HG02798 (cell line): Measurements from ENCODE around the gene NFIA.

Experiments used
- ATAC-seq: cut with Tn5 transposase; IDR thresholded peaks from one replicate; pipeline ENCODE4 v1.9.1; 2021; ENCODE audit warnings: mild to moderate bottlenecking; ENCODE audit not compliant: unreplicated experiment, poor library complexity

Gene NFIA

DNA sequence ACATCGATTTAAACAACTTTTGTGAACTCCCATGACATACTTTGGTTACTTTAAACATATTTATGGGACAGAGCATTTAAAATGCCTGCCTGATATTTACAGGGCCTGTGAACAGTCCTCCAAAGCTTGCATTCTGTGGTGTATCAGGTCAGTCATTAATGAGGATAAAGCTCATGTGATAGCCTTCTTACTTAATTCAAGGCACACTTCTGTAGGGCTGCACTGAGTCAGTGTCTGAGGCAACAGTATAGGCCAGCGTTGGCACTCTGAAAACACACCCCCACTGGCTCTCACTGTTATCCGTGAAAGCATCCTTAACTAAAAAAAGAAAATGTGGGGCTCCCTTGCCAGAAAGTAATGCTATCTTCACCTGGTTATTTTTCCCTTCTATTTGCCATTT lies 200.0 kb downstream of the NFIA start:
- ATAC-seq, result no peak

GRCh38 chr1:61284248-61284854 lies 202.0 kb downstream of the NFIA start:
- peak; percentile 61 for ATAC-seq

- no peak for ATAC-seq
Observed at GRCh38 chr1:61284936-61285335, 202.6 kb downstream of the NFIA start.

GRCh38 chr1:61285371-61285885 lies 203.1 kb downstream of the NFIA start:
- ATAC-seq, result no peak

DNA sequence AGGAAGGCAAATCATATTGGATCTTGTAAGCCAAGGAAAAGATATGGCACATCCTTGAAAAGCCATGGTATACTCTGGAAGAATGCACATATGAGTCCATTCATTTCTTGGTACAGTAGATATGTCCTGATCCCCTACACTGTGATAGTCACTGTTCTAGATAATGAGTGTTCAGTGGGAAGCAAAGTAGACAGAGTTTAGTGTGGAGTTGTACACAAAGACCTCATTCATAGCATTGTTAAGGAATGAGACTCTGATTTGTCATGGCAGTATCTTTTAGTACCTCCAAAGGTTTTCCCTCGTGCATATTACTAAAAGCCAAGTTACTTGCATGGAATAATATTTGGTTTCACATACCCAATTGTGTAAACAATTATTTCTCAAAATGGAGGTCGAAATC lies 204.7 kb downstream of the NFIA start:
- ATAC-seq, result no peak

DNA sequence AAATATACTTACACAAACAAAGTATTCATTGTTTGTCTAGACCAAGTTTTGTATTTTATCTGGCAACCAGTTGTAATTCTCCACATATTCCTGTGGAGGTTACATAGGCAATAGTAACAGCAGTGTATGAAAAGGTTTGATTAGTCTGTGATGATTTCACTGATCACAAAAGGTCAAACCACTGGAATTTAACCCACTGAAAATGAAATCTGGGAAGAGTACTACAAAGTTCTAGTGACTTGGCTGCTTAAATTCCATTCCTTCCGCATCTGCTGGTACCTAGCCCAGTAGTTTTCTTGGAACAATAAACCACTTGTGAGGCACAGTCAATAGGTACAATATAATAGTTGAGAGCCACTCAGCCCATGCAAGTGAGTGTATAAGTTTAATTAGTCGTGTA lies 205.4 kb downstream of the NFIA start:
- ATAC-seq, result no peak

GRCh38 chr1:61289232-61290098 lies 207.1 kb downstream of the NFIA start:
- no peak for ATAC-seq

GRCh38 chr1:61290525-61290924 lies 208.2 kb downstream of the NFIA start:
- ATAC-seq, result no peak

DNA sequence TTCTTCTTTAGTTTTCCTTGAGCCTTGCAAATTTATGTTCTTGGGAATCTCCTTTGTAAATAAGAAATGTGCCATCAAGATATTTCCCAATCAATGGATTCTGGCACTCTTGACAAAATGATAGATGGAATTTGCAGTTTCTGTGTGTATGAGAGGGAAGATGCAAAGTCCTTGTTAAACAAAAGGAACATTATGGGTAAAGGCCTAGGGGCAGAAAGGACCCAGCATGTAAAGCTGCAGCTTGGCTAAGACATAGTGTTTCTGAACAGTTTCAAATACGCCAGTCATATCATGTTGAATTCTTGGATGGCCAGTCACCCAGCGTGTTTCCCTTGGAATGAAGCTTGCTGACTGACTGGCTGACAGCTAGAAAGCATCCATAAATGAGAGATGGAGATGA lies 210.8 kb downstream of the NFIA start:
- ATAC-seq, result no peak

- no peak for ATAC-seq
Observed at GRCh38 chr1:61293986-61294504, 211.7 kb downstream of the NFIA start.

GRCh38 chr1:61294930-61295329 lies 212.6 kb downstream of the NFIA start:
- no peak for ATAC-seq

- no peak for ATAC-seq
Observed at GRCh38 chr1:61295818-61296537, 213.6 kb downstream of the NFIA start.

GRCh38 chr1:61297887-61298286 lies 215.5 kb downstream of the NFIA start:
- ATAC-seq, result no peak

- ATAC-seq, result no peak
Observed at GRCh38 chr1:61299463-61299862, 217.1 kb downstream of the NFIA start.

DNA sequence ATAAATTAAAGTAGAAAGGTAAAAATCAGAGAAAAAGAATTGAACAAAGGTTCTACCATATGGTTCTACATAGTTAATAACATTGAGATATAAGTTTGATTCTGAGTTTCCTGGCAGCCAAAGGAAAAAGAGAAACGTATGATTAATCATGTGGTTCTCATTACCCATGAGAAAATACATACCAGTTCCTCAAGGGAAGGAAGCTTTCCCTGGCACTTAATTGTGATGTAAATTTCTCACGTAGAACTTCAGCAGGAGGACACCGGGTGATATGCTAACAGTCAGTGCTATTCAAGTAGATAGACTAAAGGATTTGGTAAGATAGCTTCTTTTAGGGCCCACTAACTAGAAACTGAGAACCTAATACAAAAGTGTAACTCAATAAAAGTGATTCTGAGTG lies 218.5 kb downstream of the NFIA start:
- no peak for ATAC-seq

DNA sequence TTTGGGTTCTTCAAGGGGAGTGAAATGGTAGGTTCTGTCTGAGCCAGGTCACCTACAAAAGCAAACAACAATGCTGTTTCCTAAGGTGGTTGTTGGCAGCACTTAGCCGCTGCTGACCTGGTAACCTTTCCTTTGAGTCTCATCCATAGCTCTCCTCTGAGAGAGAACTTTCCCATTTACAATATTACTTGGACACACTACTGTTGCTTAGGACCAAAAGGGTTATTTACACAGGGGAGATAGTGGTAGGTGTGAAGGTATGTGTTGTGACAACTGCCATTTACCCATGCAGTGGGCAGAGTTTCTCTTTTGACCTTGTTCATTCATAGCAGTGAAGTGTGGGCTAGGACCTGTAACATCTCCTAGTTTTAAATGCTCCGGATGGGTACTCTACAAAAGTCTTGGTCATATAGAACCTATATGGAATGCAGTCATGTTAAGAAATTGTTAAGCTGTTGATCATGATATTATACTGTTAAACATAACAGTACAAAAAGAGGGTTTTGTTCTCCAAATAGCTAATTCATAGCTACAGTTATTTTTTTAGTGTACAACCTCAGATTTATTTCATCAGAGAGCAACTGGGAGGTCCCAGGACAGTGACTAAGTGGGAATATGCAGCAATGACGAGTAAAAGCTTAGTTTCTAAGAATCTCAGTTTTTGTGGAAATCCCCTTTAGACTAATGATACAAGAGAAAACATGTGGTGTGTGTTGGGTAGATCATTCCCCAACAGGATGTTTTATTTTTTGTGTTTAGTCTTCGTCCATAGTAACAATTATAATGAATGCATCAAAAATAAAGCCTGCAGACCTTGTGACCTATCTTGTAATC lies 219.7 kb downstream of the NFIA start:
- peak; percentile 78 for ATAC-seq

DNA sequence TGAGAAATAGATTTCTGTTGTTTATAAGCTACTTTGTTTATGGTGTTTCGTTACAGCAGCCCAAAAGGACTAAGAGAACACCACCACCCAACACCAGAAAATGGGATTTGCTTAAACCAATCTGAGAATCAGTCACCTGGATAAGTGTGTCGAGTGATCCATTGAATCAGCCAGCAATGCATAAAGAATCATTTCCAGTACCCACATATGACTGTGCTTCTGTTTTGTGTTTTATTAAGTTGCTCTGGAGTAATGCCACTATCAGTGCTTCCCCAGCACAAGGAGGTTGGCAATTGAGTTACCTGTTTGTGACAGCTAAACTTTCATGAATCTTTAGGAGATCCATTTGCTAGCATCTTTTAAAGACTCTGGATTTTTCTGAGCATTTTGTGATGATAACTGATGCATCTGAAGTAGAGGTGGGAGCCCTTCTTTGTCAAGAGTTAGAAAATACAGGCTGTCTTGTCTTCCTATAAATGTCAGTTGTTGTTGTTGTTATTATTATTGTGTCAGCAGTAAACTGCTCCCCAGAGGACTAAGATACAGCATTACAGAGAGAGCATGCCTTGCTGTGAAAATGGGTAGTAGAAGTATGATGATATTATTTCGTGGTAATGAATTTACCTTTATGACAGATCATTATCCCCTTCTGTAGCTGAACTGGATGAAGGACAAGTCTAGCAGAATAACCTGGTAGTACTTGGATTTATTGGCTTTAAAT lies 225.2 kb downstream of the NFIA start:
- no peak for ATAC-seq

- no peak for ATAC-seq
Observed at GRCh38 chr1:61310057-61310456, 227.7 kb downstream of the NFIA start.

DNA sequence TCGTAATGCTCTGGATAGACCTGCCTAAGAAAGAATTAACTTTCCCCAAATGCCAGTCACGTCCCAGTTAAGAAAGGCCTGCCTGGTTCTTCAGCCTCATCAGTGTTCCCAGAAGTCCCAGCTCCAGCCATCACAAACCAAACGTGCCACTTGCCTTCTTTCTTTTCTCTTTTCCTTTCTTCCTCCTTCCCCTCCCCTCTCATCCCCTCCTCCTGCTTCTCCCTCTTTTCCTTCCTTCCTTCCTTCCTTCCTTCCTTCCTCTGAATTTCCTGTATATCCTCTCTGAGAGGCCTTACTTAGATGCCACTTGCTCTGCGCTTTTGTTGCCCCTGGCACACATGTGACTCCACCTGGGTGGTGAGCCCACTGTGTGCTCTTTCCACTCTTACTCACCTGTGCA lies 228.2 kb downstream of the NFIA start:
- ATAC-seq, result no peak
